ENCODE measurements around the gene RNF212. TPM values are rescaled to one million over a fixed set of nuclear protein-coding genes. Genes with fewer than 3 reads are reported as not detected.
A peak's percentile ranks its signal among the peaks of the same experiment; 100 is the strongest.

RNF212 gene
- total RNA-seq, 6 donors from 2014 or later = 2.7 to 14.7 (median 5.3) TPM

- Histone ChIP-seq H3K36me3 (no peaks in the 10 kb centered on the region), H3K9me3 (no peaks in the 10 kb centered on the region), H3K4me3 (no peak overlapping the region), H3K27me3 (peaks cover 0 to 8% (median 0%) of the 10 kb centered on the region in 4 donors), H3K4me1 (peaks cover 0 to 11% (median 9%) of the 10 kb centered on the region in 4 donors), H3K27ac (no peak overlapping the region)
- TF ChIP-seq EP300 (IDR thresholded peaks at IDR 0.05) (no peak), CTCF (IDR thresholded peaks at IDR 0.05) (no peak), POLR2A (IDR thresholded peaks at IDR 0.05) (no peak), POLR2AphosphoS5 (IDR thresholded peaks at IDR 0.05) (no peak)
- 67 to 72% methylated on average over 2 to 8 of the region's 8 CpGs for WGBS, 2 donors
- DNase-seq (peak in 1 of 2 donors; percentile 72), ATAC-seq (ENCODE audit: low FRiP score in 2 of 2) (no peak)
Measured at GRCh38 chr4:1031346-1031745, 82.0 kb downstream of the RNF212 start.

- Histone ChIP-seq H3K27me3 (peaks cover 0 to 8% (median 0%) of the 10 kb centered on the region in 4 donors), H3K4me1 (peaks cover 0 to 11% (median 9%) of the 10 kb centered on the region in 4 donors), H3K36me3 (peaks cover 0 to 6% (median 0%) of the 10 kb centered on the region in 4 donors), H3K9me3 (no peaks in the 10 kb centered on the region), H3K27ac (no peak overlapping the region), H3K4me3 (no peak overlapping the region)
- WGBS, 2 donors = 65 to 90% methylated on average over 2 to 16 of the region's 16 CpGs
- ATAC-seq (ENCODE audit: low FRiP score in 2 of 2) (no peak), DNase-seq (peak in 1 of 2 donors; percentile 72)
- no peak for TF ChIP-seq EP300 (IDR thresholded peaks at IDR 0.05)
- TF ChIP-seq CTCF (IDR thresholded peaks at IDR 0.05) = no peak
- TF ChIP-seq POLR2AphosphoS5 (IDR thresholded peaks at IDR 0.05) = no peak
- no peak for TF ChIP-seq POLR2A (IDR thresholded peaks at IDR 0.05)
Measured at GRCh38 chr4:1030559-1030958, 82.8 kb downstream of the RNF212 start.

GRCh38 chr4:1030031-1030430 is 83.3 kb downstream of the RNF212 start:
- WGBS, 2 donors = 76 to 80% methylated on average over 1 to 7 of the region's 12 CpGs
- H3K36me3 ChIP-seq = peaks cover 0 to 11% (median under 1%) of the 10 kb centered on the region in 4 donors
- H3K27me3 ChIP-seq = peaks cover 0 to 8% (median 0%) of the 10 kb centered on the region in 4 donors
- TF ChIP-seq POLR2A (IDR thresholded peaks at IDR 0.05) (no peak), POLR2AphosphoS5 (IDR thresholded peaks at IDR 0.05) (no peak), EP300 (IDR thresholded peaks at IDR 0.05) (no peak), CTCF (IDR thresholded peaks at IDR 0.05) (no peak)
- no peak overlapping the region for H3K4me3 ChIP-seq
- no peak overlapping the region for H3K27ac ChIP-seq
- ATAC-seq (ENCODE audit: low FRiP score in 2 of 2) (no peak), DNase-seq (peak in 1 of 2 donors; percentile 84)
- peaks cover 0 to 11% (median 8%) of the 10 kb centered on the region in 4 donors for H3K4me1 ChIP-seq
- no peaks in the 10 kb centered on the region for H3K9me3 ChIP-seq

- no peak for TF ChIP-seq EP300 (IDR thresholded peaks at IDR 0.05)
- no peak for TF ChIP-seq POLR2A (IDR thresholded peaks at IDR 0.05)
- H3K4me3 ChIP-seq = no peak overlapping the region
- H3K36me3 ChIP-seq = peaks cover 0 to 16% (median 3%) of the 10 kb centered on the region in 4 donors
- ATAC-seq (ENCODE audit: low FRiP score in 2 of 2) = no peak
- no peak overlapping the region for H3K27ac ChIP-seq
- peaks cover 0 to 11% (median 8%) of the 10 kb centered on the region in 4 donors for H3K4me1 ChIP-seq
- WGBS, 2 donors = 69% methylated on average over 17 of the region's 17 CpGs; no CpG with 5 or more reads in 1 of the 2 donors
- H3K9me3 ChIP-seq = no peaks in the 10 kb centered on the region
- peaks cover 0 to 8% (median 0%) of the 10 kb centered on the region in 4 donors for H3K27me3 ChIP-seq
- peak in 1 of 2 donors; percentile 84 for DNase-seq
Measured at GRCh38 chr4:1029529-1029928, 83.8 kb downstream of the RNF212 start.

- Histone ChIP-seq H3K27me3 (peaks cover 0 to 8% (median 0%) of the 10 kb centered on the region in 4 donors), H3K9me3 (no peaks in the 10 kb centered on the region), H3K27ac (no peak overlapping the region), H3K36me3 (peaks cover 0 to 21% (median 5%) of the 10 kb centered on the region in 4 donors), H3K4me3 (no peak overlapping the region), H3K4me1 (peaks cover 0 to 3% (median 2%) of the 10 kb centered on the region in 4 donors)
- 70 to 78% methylated on average over 22 to 36 of the region's 36 CpGs for WGBS, 2 donors
- TF ChIP-seq POLR2A (IDR thresholded peaks at IDR 0.05) = no peak
- TF ChIP-seq CTCF (IDR thresholded peaks at IDR 0.05) = no peak
- no peak for TF ChIP-seq EP300 (IDR thresholded peaks at IDR 0.05)
- TF ChIP-seq POLR2AphosphoS5 (IDR thresholded peaks at IDR 0.05) = no peak
- no peak for ATAC-seq (ENCODE audit: low FRiP score in 2 of 2)
- peak in 1 of 2 donors; percentile 77 for DNase-seq
Measured at GRCh38 chr4:1028574-1029220, 84.7 kb downstream of the RNF212 start.

All from upper lobe of left lung (tissue), 6 donors.